ENCODE results near the gene NEUROG2. TPM values are rescaled to one million over a fixed set of nuclear protein-coding genes. Genes with fewer than 3 reads are reported as not detected.

NEUROG2 gene
- total and polyA plus RNA-seq, 2 of the 8 experiments (the other 6 are each of a cell fraction or from before 2014, with no cell fraction given): 0.03 TPM; not detected in 1

GRCh38 chr4:112519689-112520597 is 4.0 kb upstream of the NEUROG2 start (continued):
- TF ChIP-seq CTCF (IDR thresholded peaks at IDR 0.05; ENCODE audit: control extremely low read depth in 1 of 3, insufficient read depth in 1 of 3, low read depth in 1 of 3, low read length in 3 of 3): peak in 2 of 3 experiments; percentile 36 to 53; a peak in 3 of 4 replicates
- TF ChIP-seq RBBP5 (IDR thresholded peaks at IDR 0.05; ENCODE audit: borderline replicate concordance, low read depth, low read length): no peak
- TF ChIP-seq CEBPB (IDR thresholded peaks at IDR 0.05; ENCODE audit: low read depth, low read length): peak; percentile 89
- no peak for TF ChIP-seq TAF7 (optimal IDR thresholded peaks at IDR 0.05; ENCODE audit: borderline replicate concordance, low read depth, low read length)
- TF ChIP-seq POLR2AphosphoS5 (IDR thresholded peaks at IDR 0.05; ENCODE audit: low read depth, low read length): no peak
- TF ChIP-seq SP2 (IDR thresholded peaks at IDR 0.05; ENCODE audit: low read length): no peak
- no peak for TF ChIP-seq JUND (IDR thresholded peaks at IDR 0.05; ENCODE audit: low read length)
- no peak for TF ChIP-seq KDM5A (IDR thresholded peaks at IDR 0.05; ENCODE audit: low read length)
- TF ChIP-seq MAFK (IDR thresholded peaks at IDR 0.05; ENCODE audit: low read depth, low read length): no peak
- TF ChIP-seq RXRA (IDR thresholded peaks at IDR 0.05; ENCODE audit: insufficient read depth, low read depth, low read length): no peak
- no peak for TF ChIP-seq TEAD4 (IDR thresholded peaks at IDR 0.05; ENCODE audit: low read depth, low read length)
- no peak for TF ChIP-seq CTBP2 (IDR thresholded peaks at IDR 0.05; ENCODE audit: borderline replicate concordance, insufficient read depth, insufficient read length, low read length)
- peak; percentile 59; the same call in 1 of the 2 replicates for TF ChIP-seq SUZ12 (IDR thresholded peaks at IDR 0.05; ENCODE audit: low read length)

Measured in H1 (cell line).